Right renal pelvis (tissue), 4 donors: Measurements from ENCODE around the gene ZSCAN1. TPM values are rescaled to one million over a fixed set of nuclear protein-coding genes. Genes with fewer than 3 reads are reported as not detected.
"Not testable (repeated sequence)": the region's sequence is repeated elsewhere in the genome, so short reads cannot be mapped to it uniquely, and the experiment has no call there.

Experiments used
- DNase-seq, 4 donors: peaks; one replicate each; pipeline ENCODE4 v3.0.0-alpha.2; 2013; ENCODE audit warnings: low read depth in 4 of 4, low spot score in 3 of 4, missing footprints in 1 of 4
- polyA plus RNA-seq, 4 donors: library from polyadenylated mRNA; unstranded; fragments of 120-200 nt; gene quantifications; one replicate each; pipeline ENCODE4 v1.2.1, GENCODE V29; 2013; ENCODE audit not compliant: insufficient read length in 4 of 4

ZSCAN1 gene
- polyA plus RNA-seq = 1 to 10 TPM; 2.0 to 5.7 (median 3.9) TPM

DNA sequence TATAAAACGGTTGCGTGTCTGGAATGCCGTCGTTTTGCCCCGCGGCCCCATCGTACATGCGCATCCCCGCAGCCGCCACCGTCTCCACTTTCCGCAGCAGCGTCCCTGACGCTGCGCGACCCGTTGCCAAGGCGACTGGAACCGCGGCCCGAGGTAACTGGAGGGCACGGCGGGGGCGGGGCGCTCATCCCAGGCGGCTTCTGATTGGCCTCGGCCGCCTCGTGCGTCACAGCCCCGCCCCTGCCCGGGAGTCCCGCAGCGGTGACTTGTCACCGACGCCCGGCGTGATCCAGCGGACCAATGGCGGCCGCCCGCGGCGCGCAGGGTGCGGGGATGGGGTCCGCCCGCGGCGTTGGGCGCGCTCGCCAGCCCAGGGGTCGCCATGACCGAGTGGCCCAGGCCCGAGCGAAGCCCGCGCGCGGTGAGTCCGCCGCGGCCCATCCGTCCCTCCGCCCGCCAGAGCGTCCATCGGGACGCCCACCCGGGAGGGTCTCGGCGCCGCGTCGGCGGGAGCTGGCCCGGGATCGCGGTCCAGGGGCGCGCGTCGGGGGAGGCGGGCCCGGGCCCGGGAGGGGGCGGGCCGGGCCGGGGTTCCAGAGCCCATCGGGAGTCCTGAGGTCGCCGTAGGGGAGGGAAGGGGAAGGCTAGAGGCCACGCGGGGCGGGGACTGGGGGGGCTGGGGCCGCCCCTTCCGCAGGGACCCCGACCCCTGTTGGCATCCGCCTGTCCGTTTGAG, at the start of gene ZSCAN1:
TSS of gene ZSCAN1 (plus strand) at position 285 of the 736 bp plus-strand sequence. CDS start 3,812 bp downstream, outside the sequence.
- DNase-seq = peak; percentile 90 to 93 (median 91)

- DNase-seq = no peak
Observed at GRCh38 chr19:57992841-57993240, 41.0 kb upstream of the ZSCAN1 start.

DNA sequence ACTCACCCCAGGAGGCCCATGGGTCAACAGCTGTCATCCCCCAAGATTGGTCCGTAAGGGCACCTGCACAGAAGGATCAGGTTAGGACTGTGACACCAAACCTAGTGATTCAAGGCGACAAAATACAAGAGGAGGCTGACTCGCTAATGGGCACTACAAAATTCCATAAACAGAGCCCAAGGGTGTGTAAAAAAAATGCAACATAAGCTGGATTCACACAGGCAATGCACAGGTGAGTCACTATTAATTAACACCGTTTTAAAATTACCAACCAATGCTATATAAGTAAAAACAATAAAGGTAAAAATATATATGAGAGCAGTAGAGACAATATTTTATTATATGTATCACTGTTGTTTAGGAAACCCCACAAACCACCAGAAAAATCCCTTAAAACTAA, 33.1 kb upstream of the ZSCAN1 start:
- DNase-seq = no peak

DNA sequence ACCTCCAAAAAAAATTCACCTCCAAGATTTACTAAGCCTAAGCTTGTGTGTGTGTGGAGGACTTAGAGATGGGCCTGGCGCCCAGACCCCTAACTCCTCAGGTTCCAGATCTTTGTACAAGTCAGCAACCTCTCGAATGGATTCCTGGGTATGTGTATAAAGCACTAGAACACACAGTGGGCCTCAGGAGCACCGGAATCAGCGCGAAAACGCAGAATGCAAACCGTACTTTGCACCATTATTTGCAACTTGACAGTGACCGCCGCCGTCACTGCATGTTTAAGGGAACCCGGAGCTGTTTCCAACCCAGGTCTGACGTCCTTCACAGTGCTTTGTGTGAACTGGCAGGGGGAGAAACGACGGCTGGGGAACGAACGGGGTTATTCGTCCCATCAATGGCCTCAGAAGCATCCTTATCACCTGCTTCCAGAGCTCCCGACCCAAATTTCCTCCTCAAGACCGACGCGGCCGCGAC, 31.9 kb upstream of the ZSCAN1 start:
- DNase-seq = peak in 1 of 4 donors; percentile 11

DNA sequence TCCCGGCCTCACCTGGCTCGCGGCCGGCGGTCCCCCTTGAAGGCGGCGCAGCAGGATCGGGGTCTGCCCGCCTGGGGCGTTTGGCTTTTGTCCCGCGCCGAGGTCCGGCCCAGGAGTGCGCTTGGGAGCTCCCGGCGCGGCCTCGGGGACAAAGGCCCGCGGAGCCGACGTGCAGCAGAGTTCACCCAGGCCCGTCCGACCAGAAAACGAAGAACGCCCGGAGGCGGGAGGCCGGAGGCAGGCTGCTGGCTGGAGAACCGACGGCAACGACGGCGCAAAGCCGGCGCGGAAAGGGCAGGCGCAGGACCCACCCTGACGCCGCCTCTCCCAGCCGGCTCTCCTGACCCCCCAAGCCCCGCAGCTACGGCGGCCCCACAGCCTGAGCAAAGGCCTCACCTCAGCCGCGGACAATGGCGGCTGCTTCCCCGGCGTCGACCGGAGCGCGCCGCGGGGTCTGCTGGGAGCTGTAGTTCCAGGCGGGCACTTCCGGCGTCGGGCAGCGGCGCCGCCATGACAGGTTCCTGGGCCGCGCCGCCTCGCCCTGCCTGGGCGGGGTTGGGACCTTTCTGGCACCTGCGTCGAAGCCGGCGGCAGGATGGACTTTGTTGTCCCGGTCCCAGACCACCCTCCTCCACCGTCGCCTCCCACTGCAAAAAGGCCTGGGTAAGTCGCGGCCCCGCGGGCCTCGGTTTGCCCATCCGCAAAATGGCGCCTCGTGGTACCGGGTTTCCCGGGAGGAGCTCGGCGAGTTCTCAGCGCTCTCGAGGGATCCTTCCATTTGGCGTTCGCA, 31.2 kb upstream of the ZSCAN1 start, which contains the start of gene ZNF606:
TSS of gene ZNF606 (minus strand) at position 437 of the 790 bp plus-strand sequence. CDS start 1,501 bp downstream, outside the sequence.
- DNase-seq = peak; percentile 78 to 85 (median 78)

DNA sequence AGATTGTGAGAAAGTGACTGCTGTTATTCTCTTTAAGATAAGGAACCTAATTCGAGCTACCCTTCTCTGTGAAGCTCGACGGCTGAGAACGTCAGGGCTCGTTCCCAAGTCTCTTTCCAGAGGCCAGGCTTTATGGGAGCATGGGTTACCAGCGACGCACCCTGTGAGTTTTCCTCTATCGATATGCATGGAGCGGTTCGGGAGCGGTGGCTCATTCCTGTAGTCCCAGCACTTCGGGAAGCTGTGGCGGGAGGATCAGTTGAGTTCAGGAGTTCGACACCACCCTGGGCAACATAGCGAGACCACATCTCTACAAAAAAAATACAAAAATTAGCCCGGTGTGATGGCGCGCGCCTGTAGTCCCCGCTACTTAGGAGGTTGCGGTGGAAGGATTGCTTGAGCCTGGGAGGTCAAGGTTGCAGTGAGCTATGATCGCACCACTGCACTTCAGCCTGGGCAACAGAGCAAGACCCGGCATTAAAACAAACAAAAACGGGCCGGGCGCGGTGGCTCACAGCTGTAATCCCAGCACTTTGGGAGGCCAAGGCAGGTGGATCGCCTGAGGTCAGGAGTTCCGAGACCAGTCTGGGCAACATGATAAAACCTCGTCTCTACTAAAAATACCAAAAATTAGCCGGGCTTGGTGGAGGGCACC, 30.5 kb upstream of the ZSCAN1 start:
- no peak for DNase-seq

DNA sequence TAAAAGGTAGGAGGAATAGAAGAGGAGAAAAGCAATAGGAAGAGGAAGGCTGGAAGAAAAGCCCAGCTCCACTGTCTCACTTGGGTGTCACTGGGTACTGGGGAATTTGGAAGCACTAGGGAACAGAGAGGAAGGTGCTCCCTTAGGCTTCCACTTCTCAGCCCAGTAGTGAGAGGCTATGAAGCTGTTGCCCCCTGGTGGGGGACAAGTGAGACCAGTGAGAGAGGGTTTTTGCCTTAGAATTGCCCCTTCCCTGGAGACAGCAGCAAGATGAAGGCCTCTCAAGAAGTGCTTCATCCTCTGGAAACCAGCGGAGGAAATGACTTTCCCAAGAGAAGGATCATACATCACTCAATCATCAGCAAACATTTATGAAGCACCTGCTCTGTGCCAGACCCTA, 26.5 kb upstream of the ZSCAN1 start:
- no peak for DNase-seq

DNA sequence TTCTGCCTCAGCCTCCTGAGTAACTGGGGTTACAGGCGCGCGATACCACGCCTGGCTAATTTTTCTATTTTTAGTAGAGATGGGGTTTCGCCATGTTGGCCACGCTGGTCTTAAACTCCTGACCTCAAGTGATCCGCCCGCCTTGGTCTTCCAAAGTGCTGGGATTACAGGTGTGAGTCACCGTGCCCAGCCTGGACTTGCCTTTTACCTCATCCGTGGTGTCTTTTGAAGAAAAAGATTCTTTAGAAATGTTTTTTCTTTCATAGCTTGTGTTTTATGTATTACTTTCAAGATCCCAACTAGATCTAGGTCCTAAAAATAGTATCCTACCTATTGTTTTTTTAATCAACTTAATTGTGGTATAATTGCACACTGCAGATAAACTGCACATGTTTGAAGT, 24.9 kb upstream of the ZSCAN1 start:
- DNase-seq = not testable (repeated sequence)

DNA sequence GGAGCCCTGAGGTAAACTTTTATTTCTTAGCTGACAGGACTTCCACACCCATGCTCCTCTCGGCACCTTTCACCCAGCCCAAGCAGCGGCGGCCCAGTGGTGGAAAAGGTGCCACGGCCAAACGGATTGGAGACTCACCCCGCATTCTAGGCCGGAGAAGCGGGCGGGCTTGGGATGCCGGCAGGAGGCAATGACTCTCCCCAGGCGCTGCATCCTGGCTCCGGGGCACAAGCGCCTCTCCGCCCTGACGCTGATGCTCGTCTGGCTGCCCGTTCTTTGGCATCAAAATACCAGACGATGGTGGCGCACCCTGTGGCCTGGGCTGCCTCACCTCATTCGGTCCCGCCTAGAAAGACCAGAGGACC, 24.5 kb upstream of the ZSCAN1 start:
- peak in 1 of 4 donors; percentile 9 for DNase-seq

GRCh38 chr19:58009666-58010301, 24.0 kb upstream of the ZSCAN1 start:
- peak; percentile 85 to 90 (median 89) for DNase-seq

DNA sequence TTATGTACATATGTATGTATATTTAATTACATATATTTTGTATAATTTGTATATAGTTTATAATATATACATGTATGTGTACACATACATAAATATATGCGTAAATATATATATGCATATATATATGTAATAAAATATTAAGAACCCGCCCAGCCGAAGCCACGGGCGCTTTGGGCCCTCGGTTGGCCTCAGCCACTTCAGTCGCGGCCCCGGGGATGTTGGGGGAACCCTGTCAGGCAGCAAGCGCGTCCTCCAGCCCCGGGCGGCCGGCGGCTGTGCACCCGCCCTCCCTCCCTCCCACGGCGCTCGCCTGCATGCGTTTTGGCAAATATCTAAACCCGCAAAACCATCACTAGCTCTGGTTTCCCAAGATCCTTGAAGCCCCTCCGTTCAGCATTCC, 23.3 kb upstream of the ZSCAN1 start:
- DNase-seq = no peak

DNA sequence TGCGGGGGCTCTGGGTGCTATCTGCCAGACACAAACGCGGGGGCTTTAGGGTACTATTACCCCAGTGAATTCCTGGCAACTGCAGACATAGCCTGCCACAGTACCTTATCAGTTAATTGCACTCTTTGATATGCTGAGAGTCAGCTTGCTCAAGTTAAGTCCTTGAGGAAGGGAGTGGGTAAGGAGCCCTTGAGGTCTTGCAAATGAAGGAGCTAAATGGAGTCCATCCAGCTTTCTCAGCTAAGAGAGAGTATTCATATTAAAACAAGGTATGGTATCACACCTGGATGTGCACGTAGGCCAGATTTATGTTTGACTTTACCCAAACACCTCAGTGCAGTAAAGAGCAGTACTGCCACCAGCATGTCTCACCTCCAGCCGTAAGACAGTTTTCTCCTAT, 19.7 kb upstream of the ZSCAN1 start:
- no peak for DNase-seq

DNA sequence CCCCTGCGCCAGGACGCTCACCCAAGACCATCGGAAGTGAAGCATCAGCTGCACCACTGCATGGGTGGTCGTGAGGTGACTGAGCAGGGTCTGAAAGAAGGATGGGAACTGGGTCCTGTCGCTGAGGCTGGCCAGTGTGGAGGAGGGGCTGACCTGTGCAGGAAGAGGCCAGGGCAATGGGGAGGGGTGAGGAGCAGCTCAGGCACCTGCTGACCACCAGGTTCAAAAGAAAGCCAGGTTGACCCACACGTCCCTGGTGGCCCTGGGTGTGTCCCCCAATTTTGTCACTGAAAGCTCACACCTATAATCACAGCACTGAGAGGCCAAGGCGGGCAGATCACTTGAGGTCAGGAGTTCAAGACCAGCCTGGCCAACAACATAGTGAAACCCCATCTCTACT, 13.7 kb upstream of the ZSCAN1 start:
- DNase-seq = no peak

DNA sequence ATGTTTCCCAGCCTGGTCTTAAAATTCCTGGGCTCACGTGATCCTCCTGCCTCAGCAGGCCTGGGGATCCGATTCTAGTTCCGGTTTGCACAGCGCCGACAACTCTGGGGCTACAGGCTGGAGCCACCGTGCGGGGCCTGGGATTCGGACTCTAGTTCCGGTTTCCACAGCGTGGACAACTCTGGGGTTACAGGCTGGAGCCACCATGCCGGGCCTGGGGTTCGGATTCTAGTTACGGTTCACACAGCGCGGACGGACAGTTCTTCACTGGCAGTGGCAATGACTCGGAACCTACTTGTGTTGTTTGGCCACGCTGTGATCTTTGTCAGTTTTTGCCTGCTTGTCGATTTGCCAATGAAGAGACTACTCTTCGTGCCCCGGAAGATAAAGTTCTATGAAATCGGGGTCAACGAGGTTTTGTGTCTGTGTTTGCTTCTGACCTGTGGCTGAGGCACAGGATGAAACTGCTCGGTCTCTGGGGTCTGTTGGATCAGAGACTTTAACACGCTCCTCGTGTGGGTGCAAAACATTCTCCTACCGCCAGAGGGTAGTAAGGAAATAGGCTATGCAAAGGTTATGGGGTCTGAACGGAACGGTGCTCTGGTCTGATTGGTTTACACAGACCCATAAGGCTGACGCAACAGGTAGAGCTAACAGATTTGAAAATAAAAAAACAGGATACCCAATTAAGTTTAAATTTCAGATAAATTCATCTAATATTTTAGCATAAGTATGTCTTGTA, 12.1 kb upstream of the ZSCAN1 start:
- DNase-seq = peak in 2 of 4 donors; percentile 76 to 82

DNA sequence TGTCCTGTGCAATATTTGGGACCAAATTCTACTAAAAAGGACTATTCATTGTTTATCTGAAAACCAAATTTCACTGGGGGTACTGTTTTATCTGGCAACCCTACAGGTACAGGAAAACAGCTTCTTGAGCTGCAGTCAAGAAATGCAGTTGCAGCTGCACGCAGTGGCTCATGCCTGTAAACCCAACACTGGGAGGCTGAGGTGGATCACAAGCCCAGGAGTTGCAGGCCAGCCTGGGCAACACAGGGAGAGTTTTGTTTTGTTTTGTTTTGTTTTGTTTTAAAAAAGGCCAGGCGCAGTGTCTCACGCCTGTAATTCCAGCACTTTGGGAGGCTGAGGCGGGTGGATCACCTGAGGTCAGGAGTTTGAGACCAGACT, 11.6 kb upstream of the ZSCAN1 start:
- DNase-seq = no peak

DNA sequence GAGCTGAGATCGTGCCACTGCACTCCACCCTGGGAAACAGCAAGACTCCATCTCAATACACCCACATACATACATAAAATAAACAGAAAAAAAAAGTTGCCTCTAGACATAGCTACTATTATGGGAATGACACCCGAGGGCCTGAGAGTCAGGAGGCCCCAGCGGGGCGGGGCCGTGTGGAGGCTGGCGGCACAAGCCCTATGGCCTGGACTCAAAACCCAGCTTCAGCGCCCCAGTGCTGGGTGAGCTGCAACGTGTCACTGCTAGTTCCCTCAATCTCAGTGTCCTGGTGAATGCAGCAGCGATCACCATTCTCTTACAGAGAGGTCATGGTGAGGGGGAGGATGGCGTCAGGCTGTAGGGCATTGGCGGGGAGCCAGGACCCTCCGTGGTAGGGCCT, 9.2 kb upstream of the ZSCAN1 start:
- DNase-seq = no peak

- no peak for DNase-seq
Observed at GRCh38 chr19:58034477-58034793, 610 bp downstream of the ZSCAN1 start.

DNA sequence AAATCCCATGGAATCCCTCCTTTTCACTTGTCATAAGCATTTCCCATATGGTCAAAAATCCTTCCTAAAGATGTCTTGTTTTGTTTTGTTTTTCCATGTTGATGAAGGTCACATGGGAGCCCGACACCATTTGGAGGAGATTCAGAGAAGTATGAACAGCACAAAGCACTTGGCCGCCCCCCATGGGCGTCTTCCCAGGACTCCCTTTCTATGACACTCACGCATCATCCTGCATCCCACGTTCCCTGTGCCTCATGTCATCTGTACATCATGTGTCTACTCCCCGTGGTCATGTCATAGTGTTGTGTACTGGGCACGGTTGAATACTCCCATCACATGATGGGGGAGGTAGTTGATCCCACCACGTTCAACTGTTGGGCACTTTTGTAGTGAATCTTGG, 2.0 kb downstream of the ZSCAN1 start:
- no peak for DNase-seq

GRCh38 chr19:58037927-58038687, 4.3 kb downstream of the ZSCAN1 start:
- DNase-seq = no peak
